NCI-H2081 treated with DMSO at 0.1 percent for 48 hours (cell line): ENCODE measurements around the gene FHAD1.
"Not testable (repeated sequence)": the region's sequence is repeated elsewhere in the genome, so short reads cannot be mapped to it uniquely, and the experiment has no call there.

ENCODE experiments used
- DNase-seq: peaks from one replicate; lab custom pipeline; 2025; lab: John Stamatoyannopoulos, UW

Gene FHAD1

GRCh38 chr1:15370781-15371520, 123.9 kb downstream of the FHAD1 start:
- DNase-seq, result no peak

GRCh38 chr1:15371610-15372545, 124.9 kb downstream of the FHAD1 start:
- DNase-seq, result no peak

GRCh38 chr1:15378729-15379128, 131.7 kb downstream of the FHAD1 start:
- no peak for DNase-seq

- DNase-seq, result not testable (repeated sequence)
Measured at GRCh38 chr1:15379151-15379550, 132.1 kb downstream of the FHAD1 start.

DNA sequence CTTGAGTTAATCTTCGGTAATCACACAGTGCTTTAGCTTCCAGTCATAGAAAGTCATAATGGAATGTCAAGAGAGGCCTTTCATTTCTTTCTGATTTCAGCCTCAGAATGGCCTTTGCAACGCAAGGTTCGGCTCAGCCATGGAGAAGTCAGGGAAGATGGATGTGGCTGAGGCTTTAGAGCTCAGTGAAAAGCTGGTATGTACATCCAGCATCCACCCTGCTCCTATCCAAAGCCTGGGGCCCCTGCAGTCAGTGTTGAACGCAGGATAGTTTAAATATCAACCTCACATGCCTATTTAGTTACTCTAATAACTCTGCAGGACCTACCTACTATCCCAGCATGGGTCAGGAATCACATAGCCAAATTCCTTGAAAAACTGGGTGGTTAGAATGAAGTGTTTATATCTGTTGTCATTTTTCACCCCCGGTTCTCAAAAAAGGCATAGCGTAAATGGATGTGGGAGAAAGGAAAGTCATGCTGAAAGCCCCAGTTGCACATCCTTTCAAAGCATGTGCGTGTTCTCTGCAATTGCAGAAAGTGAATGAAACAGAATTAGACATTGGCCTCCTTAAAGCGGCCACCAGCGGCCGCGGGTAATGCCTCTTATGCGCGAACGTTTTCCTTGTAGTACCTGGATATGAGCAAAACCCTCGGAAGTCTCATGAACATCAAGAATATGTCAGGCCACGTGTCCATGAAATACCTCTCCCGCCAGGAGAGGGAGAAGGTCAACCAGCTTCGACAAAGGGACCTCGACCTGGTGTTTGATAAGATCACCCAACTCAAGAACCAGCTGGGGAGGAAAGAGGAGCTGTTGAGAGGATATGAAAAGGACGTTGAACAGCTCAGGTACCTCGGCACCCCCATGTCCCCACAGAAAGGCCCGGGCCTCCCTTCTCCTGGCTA, 133.8 kb downstream of the FHAD1 start:
- DNase-seq, result no peak

GRCh38 chr1:15381805-15382204, 134.8 kb downstream of the FHAD1 start:
- no peak for DNase-seq

DNA sequence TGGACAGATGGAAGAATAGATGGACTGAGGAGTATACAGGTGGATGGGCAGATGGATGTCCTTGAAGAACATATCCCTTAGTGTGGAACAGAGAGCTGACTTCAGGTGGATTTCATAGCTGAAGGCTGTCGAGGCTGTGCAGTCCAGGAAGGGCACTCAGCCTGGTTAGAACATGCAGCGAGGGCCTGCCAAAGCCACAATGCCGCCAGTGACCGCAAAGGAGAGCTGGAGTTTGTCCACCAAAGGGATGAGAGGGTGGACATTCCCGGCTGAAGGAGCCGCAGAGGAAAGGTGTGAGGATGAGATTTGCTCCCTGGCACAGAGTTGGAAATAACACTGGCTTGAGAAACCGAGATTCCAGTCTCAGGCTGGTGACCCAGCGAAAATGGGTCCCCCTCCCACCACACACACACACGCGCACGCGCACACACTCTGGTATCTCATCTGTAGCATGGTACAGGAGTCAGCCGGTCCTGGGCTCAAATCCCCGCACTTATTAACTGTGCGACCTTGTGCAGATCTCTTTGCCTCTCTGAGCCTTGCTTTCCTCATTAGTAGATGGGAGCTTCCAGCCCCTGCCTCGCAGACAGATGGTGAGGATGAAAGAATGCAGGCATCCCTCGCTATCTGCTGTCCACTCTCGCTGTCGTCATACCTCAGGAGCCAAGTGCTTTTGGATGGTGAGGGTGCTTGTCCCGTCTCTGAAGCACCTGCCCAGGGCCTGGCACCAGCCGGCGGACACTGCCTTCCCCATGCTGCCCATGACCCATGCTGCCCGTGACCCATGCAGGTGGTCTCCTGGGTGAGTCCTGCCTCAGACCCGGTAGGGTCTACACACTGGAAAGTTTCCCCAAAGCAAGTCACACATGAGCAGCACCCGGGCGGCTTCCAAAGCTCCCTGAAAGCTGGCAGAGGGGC, 135.8 kb downstream of the FHAD1 start:
- no peak for DNase-seq

- DNase-seq, result no peak
Measured at GRCh38 chr1:15383810-15384209, 136.8 kb downstream of the FHAD1 start.

DNA sequence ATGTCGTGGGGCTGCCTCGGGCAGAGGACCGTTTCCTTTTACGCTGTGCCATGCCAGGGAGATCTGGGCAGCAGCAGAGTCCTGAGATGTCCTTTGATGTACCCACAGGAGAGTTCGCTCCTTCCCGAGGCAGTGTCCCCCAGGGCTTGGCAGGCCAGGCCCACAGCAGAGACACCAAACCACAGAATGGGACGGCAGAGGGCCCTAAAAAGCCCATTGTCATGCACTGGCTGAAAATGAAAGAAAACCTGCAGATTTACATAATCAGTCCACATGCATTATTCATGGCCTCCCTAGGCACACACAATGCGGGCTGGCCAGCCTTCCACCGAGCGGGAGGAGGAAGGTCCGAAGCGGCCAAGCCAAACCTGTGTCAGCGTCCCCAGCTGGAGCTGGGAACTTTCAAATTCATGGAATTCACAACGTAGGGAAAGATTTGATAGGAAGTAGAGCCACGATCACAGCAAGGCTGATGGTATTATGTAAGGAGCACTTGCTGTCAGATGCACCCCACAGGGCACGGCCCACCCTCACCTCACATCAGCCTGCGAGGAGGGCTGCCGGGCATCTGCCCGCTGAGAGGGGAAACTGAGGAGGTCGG, 137.4 kb downstream of the FHAD1 start:
- no peak for DNase-seq

GRCh38 chr1:15385420-15385819, 138.4 kb downstream of the FHAD1 start:
- DNase-seq, result no peak

- no peak for DNase-seq
Measured at GRCh38 chr1:15386164-15386749, 139.2 kb downstream of the FHAD1 start.

DNA sequence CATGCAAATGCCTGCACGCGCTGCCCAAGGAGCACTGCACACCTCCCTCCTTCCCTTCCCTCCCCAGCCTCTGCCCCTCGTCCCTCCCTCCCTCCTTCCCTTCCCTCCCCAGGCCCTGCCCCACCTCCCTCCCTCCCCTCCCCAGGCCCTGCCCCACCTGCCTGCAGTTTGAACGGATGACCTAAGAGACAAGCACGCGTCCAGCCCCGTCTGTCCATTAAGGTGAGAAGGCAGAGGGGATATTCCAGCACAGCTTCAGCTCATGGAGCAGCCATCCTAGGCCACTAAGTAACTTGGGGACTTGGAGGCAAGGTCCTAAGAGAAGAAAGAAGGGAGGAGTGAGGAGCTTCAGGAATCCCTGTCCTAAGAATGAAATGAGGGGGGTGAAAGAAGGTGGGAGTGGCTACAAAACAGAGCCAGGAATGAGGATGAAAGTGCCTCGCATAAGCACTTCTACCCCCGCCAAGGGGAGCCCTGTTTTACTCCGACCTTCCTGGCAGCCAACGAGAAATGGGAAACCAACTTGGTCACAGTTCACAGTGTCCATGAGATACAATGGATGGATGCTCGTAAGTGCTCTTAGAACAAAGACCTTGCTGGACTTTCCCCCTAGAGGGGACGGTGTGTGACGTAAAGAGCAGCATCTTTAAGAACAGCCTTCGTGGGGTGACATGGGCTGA, 141.3 kb downstream of the FHAD1 start:
- no peak for DNase-seq

- DNase-seq, result not testable (repeated sequence)
Measured at GRCh38 chr1:15389828-15390227, 142.8 kb downstream of the FHAD1 start.

- no peak for DNase-seq
Measured at GRCh38 chr1:15390667-15391066, 143.6 kb downstream of the FHAD1 start.

DNA sequence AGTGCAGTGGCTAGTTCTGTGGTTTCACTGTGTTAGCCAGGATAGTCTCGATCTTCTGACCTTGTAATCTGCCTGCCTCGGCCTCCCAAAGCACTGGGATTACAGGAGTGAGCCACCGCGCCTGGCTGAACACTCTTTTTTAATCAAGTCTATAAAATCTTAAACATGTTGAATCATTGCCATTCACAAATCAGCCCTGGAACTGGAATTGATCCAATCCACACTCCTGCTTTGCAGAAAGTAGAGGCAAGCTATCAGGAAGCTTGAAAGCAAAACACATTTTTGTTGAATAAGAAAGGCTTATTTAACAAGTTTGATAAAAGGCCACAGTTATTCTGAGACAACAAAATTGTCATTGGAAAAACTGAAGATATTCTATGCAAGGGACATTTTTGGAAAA, 144.3 kb downstream of the FHAD1 start:
- DNase-seq, result no peak

DNA sequence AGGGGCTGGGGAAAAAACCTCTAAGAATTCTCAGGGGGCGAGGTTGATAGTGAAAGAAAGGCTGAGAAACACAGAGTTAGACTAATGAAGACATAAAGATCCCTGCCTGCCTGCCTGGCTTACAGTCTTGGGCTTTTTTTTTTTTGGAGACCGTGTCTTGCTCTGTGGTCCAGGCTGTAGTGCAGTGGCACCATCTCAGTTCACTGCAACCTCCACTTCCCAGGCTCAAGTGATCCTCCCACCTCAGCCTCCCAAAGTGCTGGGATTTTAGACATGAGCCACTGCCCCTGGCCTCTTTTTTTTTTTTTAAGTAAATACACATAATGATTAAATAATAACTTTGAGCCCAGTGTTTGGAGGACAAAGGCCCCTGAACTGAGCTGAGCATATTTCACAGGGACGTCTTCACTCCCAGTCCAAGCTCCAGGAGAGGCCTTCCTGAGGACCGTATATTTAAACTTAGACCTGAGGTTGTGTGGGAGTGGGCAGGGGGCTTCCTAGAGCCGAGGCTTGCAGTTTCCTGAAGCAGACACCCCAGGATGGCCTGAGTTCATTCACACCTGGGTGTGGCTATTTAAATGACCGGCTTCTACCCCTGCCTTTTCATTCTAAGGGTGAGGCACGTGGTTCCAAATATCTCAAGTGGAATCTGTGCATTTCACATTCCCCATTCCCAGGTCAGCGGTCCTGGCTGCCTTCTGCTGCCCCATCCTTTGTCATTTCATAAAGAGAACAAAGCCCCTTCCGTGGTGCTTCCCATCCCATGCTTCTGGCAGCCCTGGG, 146.6 kb downstream of the FHAD1 start:
- no peak for DNase-seq

DNA sequence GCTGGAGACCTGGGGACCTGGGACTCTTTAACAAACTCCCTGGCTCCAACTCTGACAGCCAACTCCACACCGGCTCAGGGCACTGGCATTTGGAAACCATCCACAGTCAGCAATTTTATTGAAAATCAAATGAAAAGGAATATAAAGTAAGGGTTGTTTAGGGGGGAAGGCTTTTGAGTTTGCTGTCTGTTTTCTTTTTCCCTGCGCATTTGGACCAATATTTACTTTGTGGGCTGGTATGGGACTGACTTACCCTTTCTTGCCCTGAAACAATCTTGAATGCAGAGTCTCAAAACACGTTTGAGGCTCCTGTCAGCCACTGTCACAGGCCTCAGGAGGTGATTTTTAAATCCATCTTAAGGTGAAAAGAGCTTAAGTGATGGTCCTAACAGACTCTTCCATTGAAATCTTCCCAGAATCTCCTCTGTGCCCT, 147.3 kb downstream of the FHAD1 start:
- no peak for DNase-seq

DNA sequence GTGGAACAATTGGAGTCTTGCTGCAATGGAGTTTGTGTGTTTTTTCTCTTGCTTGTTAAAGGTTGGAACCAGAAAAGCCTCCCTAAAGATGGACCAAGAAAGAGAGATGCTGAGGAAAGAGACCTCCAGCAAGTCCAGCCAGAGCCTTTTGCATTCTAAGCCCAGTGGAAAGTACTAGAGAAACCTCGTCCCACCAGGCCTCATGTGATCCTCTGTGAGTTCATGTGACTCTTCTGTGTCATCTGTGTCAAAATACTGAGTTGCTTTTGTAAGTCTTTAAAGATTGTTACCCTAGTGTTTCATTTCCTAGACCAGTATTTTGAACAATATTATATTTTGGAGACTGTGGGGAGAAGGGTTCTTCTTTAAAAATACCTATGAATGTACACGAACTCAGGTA, 150.2 kb downstream of the FHAD1 start:
- no peak for DNase-seq

DNA sequence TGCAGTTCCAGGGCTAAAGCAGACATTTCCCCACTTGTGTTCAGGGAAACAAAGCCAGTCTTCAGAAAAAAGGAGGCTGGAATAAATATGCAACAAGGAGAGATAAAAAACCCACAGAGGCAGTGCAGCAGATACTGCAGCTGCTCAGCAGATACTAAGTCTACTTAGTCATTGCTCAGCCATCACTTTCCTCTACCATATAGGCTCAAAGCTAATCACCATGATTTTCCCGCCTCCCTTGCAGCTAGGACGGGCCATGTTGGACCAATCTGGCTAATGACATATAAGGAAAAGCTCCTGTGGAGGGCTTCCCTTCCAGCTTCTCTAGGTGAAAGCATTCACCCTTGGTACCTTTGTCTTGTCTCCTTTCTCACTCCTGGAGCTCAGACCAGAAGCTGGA, 152.7 kb downstream of the FHAD1 start:
- no peak for DNase-seq
